C4-2B (cell line): ENCODE results near the gene IL1RAPL2.

Source experiments
- H3K27ac ChIP-seq: fragments of 450-650 bp; 2 replicates; pipeline ENCODE4 v1.5.1; 2017
- ZFX ChIP-seq: fragments of 450-650 bp; IDR thresholded peaks from 2 replicates; pipeline ENCODE4 v1.6.1; 2017
- TF ChIP-seq, protein P1 (sequence below): fragments of 450-650 bp; conservative IDR thresholded peaks from 2 replicates; pipeline ENCODE4 v1.5.1; 2017; ENCODE audit warnings: mild to moderate bottlenecking

The IL1RAPL2 gene

GRCh38 chrX:105424729-105425128 is 858.7 kb downstream of the IL1RAPL2 start:
- TF ChIP-seq ZFX, result no peak
- TF ChIP-seq, protein P1, sequence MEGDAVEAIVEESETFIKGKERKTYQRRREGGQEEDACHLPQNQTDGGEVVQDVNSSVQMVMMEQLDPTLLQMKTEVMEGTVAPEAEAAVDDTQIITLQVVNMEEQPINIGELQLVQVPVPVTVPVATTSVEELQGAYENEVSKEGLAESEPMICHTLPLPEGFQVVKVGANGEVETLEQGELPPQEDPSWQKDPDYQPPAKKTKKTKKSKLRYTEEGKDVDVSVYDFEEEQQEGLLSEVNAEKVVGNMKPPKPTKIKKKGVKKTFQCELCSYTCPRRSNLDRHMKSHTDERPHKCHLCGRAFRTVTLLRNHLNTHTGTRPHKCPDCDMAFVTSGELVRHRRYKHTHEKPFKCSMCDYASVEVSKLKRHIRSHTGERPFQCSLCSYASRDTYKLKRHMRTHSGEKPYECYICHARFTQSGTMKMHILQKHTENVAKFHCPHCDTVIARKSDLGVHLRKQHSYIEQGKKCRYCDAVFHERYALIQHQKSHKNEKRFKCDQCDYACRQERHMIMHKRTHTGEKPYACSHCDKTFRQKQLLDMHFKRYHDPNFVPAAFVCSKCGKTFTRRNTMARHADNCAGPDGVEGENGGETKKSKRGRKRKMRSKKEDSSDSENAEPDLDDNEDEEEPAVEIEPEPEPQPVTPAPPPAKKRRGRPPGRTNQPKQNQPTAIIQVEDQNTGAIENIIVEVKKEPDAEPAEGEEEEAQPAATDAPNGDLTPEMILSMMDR, result no peak
- no peak overlapping the region for H3K27ac ChIP-seq

GRCh38 chrX:105451401-105451800 is 885.4 kb downstream of the IL1RAPL2 start:
- no peak for TF ChIP-seq ZFX
- TF ChIP-seq, protein P1, result no peak

DNA sequence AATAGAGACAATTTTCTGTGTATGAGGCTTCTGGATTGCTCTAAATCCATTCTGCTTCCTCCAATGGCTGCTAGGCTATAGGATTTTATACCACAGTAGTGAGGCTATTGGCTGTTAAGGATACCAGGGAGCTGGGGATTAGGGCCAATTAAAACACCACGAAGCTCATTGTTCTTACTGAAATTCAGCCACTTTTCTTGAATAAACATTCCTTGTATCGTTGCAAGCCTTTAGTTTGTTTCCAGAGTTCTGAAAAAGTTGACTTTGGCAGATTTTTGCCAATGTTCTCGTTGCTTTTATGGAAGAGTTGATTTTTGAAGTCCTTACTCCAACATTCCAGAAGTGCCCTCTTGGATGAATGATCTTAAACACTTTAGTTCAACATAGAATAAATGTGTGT is 892.8 kb downstream of the IL1RAPL2 start:
- no peak overlapping the region for H3K27ac ChIP-seq
- TF ChIP-seq, protein P1, result no peak

More at GRCh38 chrX:105451401-105451800, 885.4 kb downstream of the IL1RAPL2 start:
- no peak overlapping the region for H3K27ac ChIP-seq

GRCh38 chrX:105460376-105460775 is 894.4 kb downstream of the IL1RAPL2 start:
- no peak overlapping the region for H3K27ac ChIP-seq
- TF ChIP-seq ZFX, result no peak
- TF ChIP-seq, protein P1, result no peak

GRCh38 chrX:105461016-105461415 is 895.0 kb downstream of the IL1RAPL2 start:
- TF ChIP-seq ZFX, result no peak
- TF ChIP-seq, protein P1, result no peak

GRCh38 chrX:105462186-105462585 is 896.2 kb downstream of the IL1RAPL2 start:
- no peak for TF ChIP-seq ZFX
- TF ChIP-seq, protein P1, result no peak
- no peak overlapping the region for H3K27ac ChIP-seq

More at GRCh38 chrX:105461016-105461415, 895.0 kb downstream of the IL1RAPL2 start:
- no peak overlapping the region for H3K27ac ChIP-seq

DNA sequence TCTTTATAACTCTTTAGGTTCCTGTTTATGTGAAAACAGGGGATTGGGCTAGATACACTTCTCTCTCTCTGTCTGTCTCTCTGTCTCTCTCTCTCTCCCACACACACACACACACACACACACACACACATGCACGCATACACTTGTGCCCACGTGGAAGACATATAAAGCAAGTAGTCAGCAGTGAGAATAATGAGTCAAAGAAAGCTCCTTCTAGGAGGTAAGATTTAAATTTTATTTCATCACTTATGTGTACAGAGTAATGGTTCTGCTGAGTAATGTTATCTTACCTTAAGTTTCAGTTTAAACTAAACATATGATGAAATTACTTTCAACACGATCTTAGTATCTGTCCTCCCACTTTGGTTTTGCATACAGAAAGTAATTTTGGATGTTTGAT is 897.5 kb downstream of the IL1RAPL2 start:
- no peak overlapping the region for H3K27ac ChIP-seq
- no peak for TF ChIP-seq ZFX
- TF ChIP-seq, protein P1, result no peak
